Cortex of kidney (tissue), 1 donor: ENCODE data around the gene PATJ.
"Not testable (repeated sequence)": the region's sequence is repeated elsewhere in the genome, so short reads cannot be mapped to it uniquely, and the experiment has no call there.

Source experiments
- DNase-seq: peaks from one replicate; lab custom pipeline; 2025; lab: John Stamatoyannopoulos, UW

The PATJ gene

DNA sequence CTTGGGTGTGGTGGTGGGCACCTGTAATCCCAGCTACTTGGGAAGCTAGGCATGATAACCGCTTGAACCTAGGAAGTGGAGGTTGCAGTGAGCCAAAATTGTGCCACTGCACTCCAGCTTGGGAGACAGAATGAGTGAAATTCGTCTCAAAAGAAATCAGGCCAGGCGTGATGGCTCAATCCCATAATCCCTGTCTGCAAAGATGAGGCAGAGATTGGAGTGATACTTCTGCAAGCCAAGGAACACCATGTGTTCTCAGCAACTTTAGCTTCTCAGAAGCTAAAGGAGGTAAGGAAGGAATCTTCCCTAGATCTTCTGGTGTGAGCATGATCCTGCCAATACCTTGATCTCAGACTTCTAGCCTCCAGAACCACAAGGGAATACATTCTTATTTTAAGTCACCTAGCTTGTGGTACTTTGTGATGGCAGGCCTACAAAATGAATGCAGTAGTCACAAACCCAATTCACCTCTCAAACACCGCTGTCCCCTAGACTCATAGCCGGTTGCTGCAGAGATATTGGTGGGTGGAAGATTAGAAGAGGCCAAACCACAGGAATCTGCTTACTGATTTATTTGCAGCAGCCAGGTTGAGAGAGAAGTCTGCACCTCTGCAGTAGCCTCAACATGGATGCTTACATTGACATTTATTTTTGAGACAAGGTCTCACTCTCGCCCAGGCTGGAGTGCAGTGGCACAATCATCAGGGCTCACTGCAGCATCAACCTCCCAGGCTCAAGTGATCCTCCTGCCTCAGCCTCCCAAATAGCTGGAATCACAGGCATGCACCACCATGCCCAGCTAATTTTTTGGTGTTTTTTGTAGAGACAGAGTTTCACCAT lies 471.0 kb downstream of the PATJ start:
- DNase-seq = no peak

DNA sequence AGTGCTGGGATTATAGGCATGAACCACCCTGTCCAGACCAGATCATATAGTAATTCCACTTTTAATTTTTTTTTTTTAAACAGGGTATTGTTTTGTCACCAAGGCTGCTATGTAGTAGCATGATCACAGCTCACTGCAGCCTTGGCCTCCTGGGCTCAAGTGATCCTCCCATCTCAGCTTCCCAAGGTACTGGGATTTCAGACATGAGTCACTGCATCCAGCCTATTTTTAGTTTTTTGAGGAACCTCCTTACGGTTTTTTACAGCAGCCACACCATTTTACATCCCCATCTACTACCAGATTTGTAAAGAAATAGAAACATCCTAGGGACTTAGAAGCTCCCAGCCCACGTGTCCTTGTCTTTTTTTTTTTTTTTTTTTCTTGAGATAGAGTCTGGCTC lies 476.3 kb downstream of the PATJ start:
- no peak for DNase-seq

DNA sequence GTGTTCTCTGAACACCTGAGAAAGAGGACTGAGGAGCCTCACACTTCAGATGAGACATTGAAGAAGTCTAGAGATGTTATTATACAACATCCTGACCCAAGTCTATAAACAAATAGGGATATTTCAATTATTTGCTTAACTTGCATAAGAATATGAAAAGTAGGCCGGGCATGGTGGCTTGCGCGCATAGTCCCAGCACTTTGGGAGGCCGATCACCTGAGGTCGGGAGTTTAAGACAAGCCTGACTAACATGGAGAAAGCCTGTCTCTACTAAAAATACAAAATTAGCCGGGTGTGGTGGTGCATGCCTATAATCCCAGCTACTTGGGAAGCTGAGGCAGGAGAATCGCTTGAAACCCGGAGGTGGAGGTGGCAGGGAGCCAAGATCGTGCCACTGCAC lies 478.2 kb downstream of the PATJ start:
- DNase-seq = not testable (repeated sequence)

DNA sequence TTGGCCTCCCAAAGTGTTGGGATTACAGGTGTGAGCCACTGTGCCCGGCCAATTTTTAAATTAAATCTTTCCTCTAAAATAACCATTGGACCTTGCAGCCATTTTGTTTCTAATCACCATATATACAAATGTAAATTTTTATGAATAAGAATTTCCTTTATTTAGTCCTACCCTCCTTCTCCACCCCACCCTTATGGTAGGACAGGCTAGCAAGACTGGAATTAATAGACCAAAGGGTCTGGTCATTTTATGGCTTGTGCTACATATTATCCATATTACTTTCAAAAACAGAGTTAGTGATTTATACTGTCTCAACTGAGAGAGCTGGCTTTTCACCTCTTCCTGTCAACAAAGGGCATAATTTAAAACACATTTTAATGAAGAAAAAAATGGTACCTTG lies 478.9 kb downstream of the PATJ start:
- DNase-seq = no peak

DNA sequence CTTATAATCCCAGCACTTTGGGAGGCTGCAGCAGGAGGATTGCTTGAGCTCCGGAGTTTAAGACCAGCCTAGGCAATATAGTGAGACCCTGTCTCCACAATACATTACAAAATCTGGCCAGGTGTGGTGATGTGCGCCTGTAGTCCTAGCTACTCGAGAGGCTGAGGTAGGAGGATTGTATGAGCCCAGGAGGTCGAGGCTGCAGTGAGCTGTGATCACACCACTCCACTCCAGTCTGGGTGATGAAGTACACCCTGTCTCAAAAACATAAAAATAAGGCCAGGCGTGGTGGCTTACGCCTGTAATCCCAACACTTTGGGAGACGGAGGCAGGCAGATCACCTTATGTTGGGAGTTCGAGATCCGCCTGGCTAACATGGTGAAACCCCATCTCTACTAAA lies 480.0 kb downstream of the PATJ start:
- no peak for DNase-seq

DNA sequence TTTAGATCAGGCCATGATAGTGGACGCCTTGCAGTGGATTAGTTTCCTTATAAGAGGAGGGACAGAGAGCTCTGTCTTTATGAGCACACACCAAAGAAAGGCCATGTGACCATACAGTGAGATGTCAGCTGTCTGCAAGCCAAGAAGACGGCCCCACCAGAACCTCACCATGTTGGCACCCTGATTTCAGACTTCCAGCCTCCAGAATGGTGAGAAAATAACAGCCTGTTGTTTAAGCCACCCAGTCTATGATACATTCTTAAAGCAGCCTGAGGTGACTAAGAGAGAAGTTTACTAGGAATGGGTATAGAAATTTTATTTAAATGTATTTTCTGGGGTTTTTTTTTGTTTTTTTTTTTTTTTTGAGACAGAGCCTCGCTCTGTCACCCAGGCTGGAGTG lies 481.9 kb downstream of the PATJ start:
- DNase-seq = no peak

DNA sequence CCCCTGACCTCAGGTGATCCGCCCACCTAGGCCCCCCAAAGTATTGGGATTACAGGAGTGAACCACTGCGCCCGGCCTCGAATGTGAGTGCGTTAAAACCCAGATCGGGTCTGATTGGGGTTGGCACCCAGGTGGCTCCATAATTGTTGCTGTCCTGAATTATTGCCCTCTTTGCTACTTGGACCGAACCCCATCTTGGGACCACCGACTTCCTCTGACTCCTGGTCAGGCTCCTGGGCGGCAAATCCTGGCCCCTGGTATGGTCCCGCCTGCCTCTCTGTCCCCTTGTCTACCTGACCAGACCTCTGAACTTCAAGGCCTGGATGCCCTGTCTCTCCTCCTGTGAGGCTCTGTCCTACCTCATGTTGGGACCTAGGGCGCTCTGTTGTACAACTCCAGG lies 485.2 kb downstream of the PATJ start:
- no peak for DNase-seq
